ENCODE data around the gene SUGP1.

The SUGP1 gene

GRCh38 chr19:19285686-19286085, 34.6 kb downstream of the SUGP1 start:
- no peak for TF ChIP-seq TAF1 (IDR thresholded peaks at IDR 0.05; ENCODE audit: borderline replicate concordance, insufficient read depth, low read length)

GRCh38 chr19:19280561-19280960, 39.7 kb downstream of the SUGP1 start:
- no peak for TF ChIP-seq POLR2AphosphoS5 (IDR thresholded peaks at IDR 0.05; ENCODE audit: low read depth, low read length)
- TF ChIP-seq FOXP2 (optimal IDR thresholded peaks at IDR 0.05; ENCODE audit: borderline replicate concordance, extremely low read depth, extremely low read length, insufficient read depth) = no peak
- no peak for TF ChIP-seq REST (IDR thresholded peaks at IDR 0.05; ENCODE audit: insufficient read depth in 1 of 2, low read depth in 2 of 2, low read length in 2 of 2)

- TF ChIP-seq SIN3A (IDR thresholded peaks at IDR 0.05; ENCODE audit: borderline replicate concordance, insufficient read depth, low read length) (no peak), REST (IDR thresholded peaks at IDR 0.05; ENCODE audit: insufficient read depth in 1 of 2, low read depth in 2 of 2, low read length in 2 of 2) (no peak), POLR2AphosphoS5 (IDR thresholded peaks at IDR 0.05; ENCODE audit: low read depth, low read length) (no peak), TAF1 (IDR thresholded peaks at IDR 0.05; ENCODE audit: borderline replicate concordance, insufficient read depth, low read length) (no peak), FOXP2 (optimal IDR thresholded peaks at IDR 0.05; ENCODE audit: borderline replicate concordance, extremely low read depth, extremely low read length, insufficient read depth) (no peak)
Measured at GRCh38 chr19:19279853-19280252, 40.5 kb downstream of the SUGP1 start.

GRCh38 chr19:19279062-19279612, 41.2 kb downstream of the SUGP1 start:
- no peak for TF ChIP-seq POLR2AphosphoS5 (IDR thresholded peaks at IDR 0.05; ENCODE audit: low read depth, low read length)

- TF ChIP-seq SIN3A (IDR thresholded peaks at IDR 0.05; ENCODE audit: borderline replicate concordance, insufficient read depth, low read length) (no peak), POLR2AphosphoS5 (IDR thresholded peaks at IDR 0.05; ENCODE audit: low read depth, low read length) (no peak), TAF1 (IDR thresholded peaks at IDR 0.05; ENCODE audit: borderline replicate concordance, insufficient read depth, low read length) (no peak), REST (IDR thresholded peaks at IDR 0.05; ENCODE audit: insufficient read depth in 1 of 2, low read depth in 2 of 2, low read length in 2 of 2) (no peak), FOXP2 (optimal IDR thresholded peaks at IDR 0.05; ENCODE audit: borderline replicate concordance, extremely low read depth, extremely low read length, insufficient read depth) (no peak)
Measured at GRCh38 chr19:19278315-19278714, 42.0 kb downstream of the SUGP1 start.

- TF ChIP-seq REST (IDR thresholded peaks at IDR 0.05; ENCODE audit: insufficient read depth in 1 of 2, low read depth in 2 of 2, low read length in 2 of 2) (no peak), TAF1 (IDR thresholded peaks at IDR 0.05; ENCODE audit: borderline replicate concordance, insufficient read depth, low read length) (no peak), FOXP2 (optimal IDR thresholded peaks at IDR 0.05; ENCODE audit: borderline replicate concordance, extremely low read depth, extremely low read length, insufficient read depth) (no peak), POLR2AphosphoS5 (IDR thresholded peaks at IDR 0.05; ENCODE audit: low read depth, low read length) (no peak), SIN3A (IDR thresholded peaks at IDR 0.05; ENCODE audit: borderline replicate concordance, insufficient read depth, low read length) (no peak)
Measured at GRCh38 chr19:19276851-19277250, 43.5 kb downstream of the SUGP1 start.
